ENCODE results near the gene XRCC2. TPM values are rescaled to one million over a fixed set of nuclear protein-coding genes. Genes with fewer than 3 reads are reported as not detected.

The XRCC2 gene
- total and polyA plus RNA-seq, 2 experiments from 2014 or later, result 18.9 to 33.2 TPM

- no peak overlapping the region for H3K27ac Mint-ChIP-seq
- H3K27me3 Mint-ChIP-seq (ENCODE audit: insufficient read depth, low read depth, poor library complexity), result peaks cover 1% of the 10 kb centered on the region
- H2AFZ ChIP-seq, result no peak overlapping the region
Observed at GRCh38 chr7:152643979-152644559, 31.9 kb downstream of the XRCC2 start.

GRCh38 chr7:152641384-152641783 lies 34.6 kb downstream of the XRCC2 start:
- TF ChIP-seq EZH2 (IDR thresholded peaks at IDR 0.05; ENCODE audit: low read depth, unreplicated experiment) (no peak), POLR2AphosphoS5 (IDR thresholded peaks at IDR 0.05; ENCODE audit: low read depth) (0 out of 2 replicates have a peak, but pooled peaks have one; percentile 7)
- peaks cover 20% of the 10 kb centered on the region; the same call in 2 of the 3 replicates for H3K9me3 Mint-ChIP-seq
- no peaks in the 10 kb centered on the region for H3K4me1 ChIP-seq (ENCODE audit: insufficient read depth)
- H2AFZ ChIP-seq, result no peak overlapping the region
- no peak for ATAC-seq
- no peaks in the 10 kb centered on the region for H3K79me2 ChIP-seq (replicated peaks; ENCODE audit: insufficient read depth)
- H3K4me2 ChIP-seq, result no peak overlapping the region
- H3F3A ChIP-seq (replicated peaks; ENCODE audit: low read depth), result no peaks in the 10 kb centered on the region
- DNase-seq (ENCODE audit: low spot score), result no peak
- no peak overlapping the region for H3K4me3 ChIP-seq
- peaks cover 25% of the 10 kb centered on the region for H3K36me3 Mint-ChIP-seq (ENCODE audit: low read depth)
- H3K4me1 Mint-ChIP-seq, result no peaks in the 10 kb centered on the region
- H3K4me3 Mint-ChIP-seq, result no peak overlapping the region
- H3K27me3 ChIP-seq (ENCODE audit: insufficient read depth), result no peaks in the 10 kb centered on the region
- 0 out of 2 replicates have a peak, but pooled peaks cover 14% of the 10 kb centered on the region for H4K20me1 ChIP-seq (replicated peaks; ENCODE audit: insufficient read depth)
- H3K27me3 Mint-ChIP-seq (ENCODE audit: insufficient read depth, low read depth, poor library complexity), result peaks cover 3% of the 10 kb centered on the region
- no peaks in the 10 kb centered on the region for H3K9me2 ChIP-seq (ENCODE audit: insufficient read depth)
- H3K27ac ChIP-seq (ENCODE audit: low read depth), result no peak overlapping the region
- H3K36me3 ChIP-seq (ENCODE audit: insufficient read depth), result no peaks in the 10 kb centered on the region
- H3K27ac Mint-ChIP-seq, result no peak overlapping the region

More at GRCh38 chr7:152643979-152644559, 31.9 kb downstream of the XRCC2 start:
- Histone ChIP-seq H3K27ac (ENCODE audit: low read depth) (no peak overlapping the region; the same call in 1 of the 2 replicates), H3K4me3 (no peak overlapping the region), H3K79me2 (replicated peaks; ENCODE audit: insufficient read depth) (peaks cover 5% of the 10 kb centered on the region; the same call in 1 of the 2 replicates), H3K36me3 (ENCODE audit: insufficient read depth) (peaks cover 27% of the 10 kb centered on the region), H3K27me3 (ENCODE audit: insufficient read depth) (no peaks in the 10 kb centered on the region), H3K4me1 (ENCODE audit: insufficient read depth) (no peaks in the 10 kb centered on the region), H3F3A (replicated peaks; ENCODE audit: low read depth) (no peaks in the 10 kb centered on the region), H3K4me2 (no peak overlapping the region), H3K9me2 (ENCODE audit: insufficient read depth) (no peaks in the 10 kb centered on the region), H4K20me1 (replicated peaks; ENCODE audit: insufficient read depth) (0 out of 2 replicates have a peak, but pooled peaks cover 24% of the 10 kb centered on the region)
- Mint-ChIP-seq H3K9me3 (peaks cover 35% of the 10 kb centered on the region; the same call in 2 of the 3 replicates), H3K36me3 (ENCODE audit: low read depth) (peaks cover 52% of the 10 kb centered on the region), H3K4me3 (no peak overlapping the region), H3K4me1 (no peaks in the 10 kb centered on the region)
- DNase-seq (ENCODE audit: low spot score) (no peak), ATAC-seq (peak; percentile 56; the same call in 2 of the 3 replicates)
- TF ChIP-seq CREB1 (CRISPR knock-in tag; IDR thresholded peaks at IDR 0.05; ENCODE audit: low read depth), result no peak
- peak in 1 of 2 experiments; percentile 41; a peak in 2 of 4 replicates for TF ChIP-seq CTCF (conservative IDR thresholded peaks at IDR 0.05; ENCODE audit: low read depth in 2 of 2)
- no peak for TF ChIP-seq EZH2 (IDR thresholded peaks at IDR 0.05; ENCODE audit: low read depth, unreplicated experiment)

GRCh38 chr7:152640829-152641228 lies 35.1 kb downstream of the XRCC2 start:
- no peak for DNase-seq (ENCODE audit: low spot score)
- Histone ChIP-seq H3K4me1 (ENCODE audit: insufficient read depth) (no peaks in the 10 kb centered on the region), H3K79me2 (replicated peaks; ENCODE audit: insufficient read depth) (no peaks in the 10 kb centered on the region), H3K27me3 (ENCODE audit: insufficient read depth) (no peaks in the 10 kb centered on the region), H3K4me3 (no peak overlapping the region), H3F3A (replicated peaks; ENCODE audit: low read depth) (no peaks in the 10 kb centered on the region), H4K20me1 (replicated peaks; ENCODE audit: insufficient read depth) (0 out of 2 replicates have a peak, but pooled peaks cover 10% of the 10 kb centered on the region), H2AFZ (no peak overlapping the region), H3K36me3 (ENCODE audit: insufficient read depth) (no peaks in the 10 kb centered on the region), H3K9me2 (ENCODE audit: insufficient read depth) (no peaks in the 10 kb centered on the region), H3K27ac (ENCODE audit: low read depth) (no peak overlapping the region), H3K4me2 (no peak overlapping the region)
- Mint-ChIP-seq H3K27ac (no peak overlapping the region), H3K9me3 (peaks cover 16% of the 10 kb centered on the region; the same call in 2 of the 3 replicates), H3K4me3 (no peak overlapping the region), H3K36me3 (ENCODE audit: low read depth) (peaks cover 20% of the 10 kb centered on the region), H3K4me1 (no peaks in the 10 kb centered on the region), H3K27me3 (ENCODE audit: insufficient read depth, low read depth, poor library complexity) (peaks cover 3% of the 10 kb centered on the region)
- TF ChIP-seq POLR2AphosphoS5 (IDR thresholded peaks at IDR 0.05; ENCODE audit: low read depth) (peak; percentile 37; the same call in 1 of the 2 replicates), ZNF331 (CRISPR knock-in tag; IDR thresholded peaks at IDR 0.05; ENCODE audit: low read depth) (no peak), STAT1 (IDR thresholded peaks at IDR 0.05; ENCODE audit: unreplicated experiment) (no peak)
- ATAC-seq, result no peak

Data from GM23338 (cell line).